GM10266 (cell line): Measurements from ENCODE around the gene CDKN2AIP.

Source experiments
- DNase-seq: peaks from one replicate; pipeline ENCODE4 v3.0.0; 2012; ENCODE audit errors: extremely low spot score
- CTCF ChIP-seq: IDR thresholded peaks from 2 replicates; pipeline ENCODE4 v1.5.1; 2012; ENCODE audit warnings: mild to moderate bottlenecking, low read depth; ENCODE audit not compliant: control insufficient read depth, insufficient read depth; ENCODE audit errors: missing control alignments

Gene CDKN2AIP

DNA sequence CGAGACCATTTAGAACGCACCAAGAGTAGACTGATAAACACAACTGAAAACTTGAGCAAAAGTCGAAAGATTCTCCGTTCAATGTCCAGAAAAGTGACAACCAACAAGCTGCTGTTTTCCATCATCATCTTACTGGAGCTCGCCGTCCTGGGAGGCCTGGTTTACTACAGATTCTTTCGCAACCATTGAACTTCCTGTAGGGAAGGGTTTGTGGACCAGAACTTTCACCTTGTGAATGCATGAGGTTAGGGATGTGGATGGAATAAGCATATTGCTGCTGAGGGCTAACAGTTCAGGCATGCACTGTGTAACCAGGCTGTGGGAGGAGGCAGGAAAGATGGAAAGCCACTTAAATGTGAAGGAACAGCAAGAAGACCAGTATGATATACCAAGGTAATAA lies 39.6 kb downstream of the CDKN2AIP start:
- TF ChIP-seq CTCF: no peak
- no peak for DNase-seq

- no peak for DNase-seq
- no peak for TF ChIP-seq CTCF
Measured at GRCh38 chr4:183485411-183486160, 41.1 kb downstream of the CDKN2AIP start.

- no peak for TF ChIP-seq CTCF
- DNase-seq: no peak
Measured at GRCh38 chr4:183492791-183493222, 48.4 kb downstream of the CDKN2AIP start.

DNA sequence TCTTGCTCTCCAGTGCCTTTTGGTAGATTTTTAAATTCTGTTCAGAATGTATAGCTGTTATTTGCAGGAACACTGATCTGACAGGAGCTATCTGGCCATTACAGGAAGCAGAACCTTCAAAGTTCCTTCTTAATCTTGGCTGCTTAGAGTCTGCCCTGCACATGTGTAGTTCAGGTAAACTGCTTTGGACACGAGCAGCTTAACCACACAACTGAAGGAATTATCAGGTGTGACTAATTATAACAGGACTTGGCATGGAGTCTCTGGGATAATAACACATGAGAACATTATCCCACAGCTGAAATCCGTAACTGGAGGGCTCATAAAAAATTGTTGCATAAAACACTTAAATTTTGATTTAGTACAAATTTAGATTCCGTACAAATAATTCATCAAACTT lies 48.8 kb downstream of the CDKN2AIP start:
- DNase-seq: no peak
- TF ChIP-seq CTCF: no peak

DNA sequence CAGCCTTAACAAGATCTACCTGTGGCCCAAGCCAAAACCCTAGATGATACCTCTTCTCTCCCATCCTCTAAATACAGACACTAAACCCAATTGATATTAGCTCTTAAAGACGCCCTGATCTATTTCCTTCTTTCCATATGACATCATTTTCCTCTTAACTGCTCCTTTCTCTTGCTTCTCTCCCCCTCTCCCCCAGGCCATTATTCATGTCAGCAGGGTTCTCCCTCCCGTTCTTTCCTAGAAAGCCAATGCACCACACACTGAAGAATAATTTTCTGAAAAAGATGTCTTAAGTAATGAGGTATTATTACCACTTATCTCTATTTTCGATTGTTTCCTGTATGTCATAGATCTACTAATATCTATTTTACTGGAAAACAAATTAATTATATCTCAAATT lies 50.7 kb downstream of the CDKN2AIP start:
- DNase-seq: no peak
- TF ChIP-seq CTCF: no peak
